H1 (cell line): ENCODE data around the gene GRM1.

Experiments used
- CHD1 ChIP-seq: IDR thresholded peaks from 2 replicates; pipeline ENCODE4 v1.6.1; 2012; ENCODE audit warnings: low read depth, low read length, improper control_type of control experiment
- EZH2 ChIP-seq: fragments of 200-600 bp; sonication (generic); IDR thresholded peaks from 2 replicates; pipeline ENCODE4 v1.7.1; 2012; ENCODE audit warnings: low read depth, mild to moderate bottlenecking, moderate library complexity, low read length, inconsistent platforms; ENCODE audit not compliant: severe bottlenecking
- JUND ChIP-seq: IDR thresholded peaks from 2 replicates; pipeline ENCODE4 v1.6.1; 2011; ENCODE audit warnings: mild to moderate bottlenecking, improper control_type of control experiment, low read length
- KDM5A ChIP-seq: fragments of 200-600 bp; IDR thresholded peaks from 2 replicates; pipeline ENCODE4 v1.7.1; 2012; ENCODE audit warnings: mild to moderate bottlenecking, low read length, inconsistent platforms, mixed read lengths
- POLR2A ChIP-seq, 2 experiments: IDR thresholded peaks; 1 replicate in 1 of 2; 2 replicates in 1 of 2; pipeline ENCODE4 v1.6.1; 2011; ENCODE audit warnings: low read depth in 2 of 2, low read length in 2 of 2, mild to moderate bottlenecking in 2 of 2; ENCODE audit errors: control extremely low read depth in 1 of 2
- POLR2AphosphoS5 ChIP-seq: IDR thresholded peaks from 2 replicates; pipeline ENCODE4 v1.6.1; 2011; ENCODE audit warnings: low read depth, low read length
- TAF1 ChIP-seq: IDR thresholded peaks from 2 replicates; pipeline ENCODE4 v1.6.1; 2011; ENCODE audit warnings: mild to moderate bottlenecking, low read depth, low read length
- TEAD4 ChIP-seq: IDR thresholded peaks from 2 replicates; pipeline ENCODE4 v1.6.1; 2012; ENCODE audit warnings: low read depth, low read length, inconsistent platforms, mixed read lengths
- TF ChIP-seq, protein P1 (sequence below): IDR thresholded peaks from 2 replicates; pipeline ENCODE4 v1.6.1; 2012; ENCODE audit warnings: inconsistent platforms
- TF ChIP-seq, protein P2 (sequence below), 3 experiments: IDR thresholded peaks; 1 replicate in 2 of 3; 2 replicates in 1 of 3; pipeline versions ENCODE4 v1.5.1 to v1.6.1; 2011; ENCODE audit warnings: low read length in 3 of 3, mild to moderate bottlenecking in 3 of 3, inconsistent platforms in 2 of 3, low read depth in 1 of 3, moderate library complexity in 1 of 3; ENCODE audit not compliant: insufficient read depth in 1 of 3; ENCODE audit errors: control extremely low read depth in 1 of 3

DNA sequence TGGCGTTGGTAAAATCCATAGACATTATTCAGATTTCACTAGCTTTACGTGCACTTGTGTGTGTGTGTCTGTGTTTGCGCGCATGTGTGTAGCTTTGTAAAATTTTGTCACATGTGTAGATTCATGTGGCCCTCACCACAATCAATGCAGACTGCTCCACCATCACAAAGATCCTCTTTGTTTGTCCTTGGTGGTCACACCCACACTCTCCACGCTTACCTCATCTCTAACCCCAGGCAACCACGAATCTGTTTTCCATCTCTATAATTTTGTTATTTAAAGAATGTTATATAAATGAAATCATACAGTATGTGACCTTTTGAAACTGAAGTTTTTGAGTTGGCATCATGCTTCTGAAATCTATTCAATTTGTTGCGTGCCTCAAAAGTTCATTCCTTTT lies 58.5 kb downstream of the GRM1 start:
- no peak for TF ChIP-seq EZH2
- TF ChIP-seq, protein P1, sequence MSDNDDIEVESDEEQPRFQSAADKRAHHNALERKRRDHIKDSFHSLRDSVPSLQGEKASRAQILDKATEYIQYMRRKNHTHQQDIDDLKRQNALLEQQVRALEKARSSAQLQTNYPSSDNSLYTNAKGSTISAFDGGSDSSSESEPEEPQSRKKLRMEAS, result no peak
- no peak for TF ChIP-seq POLR2AphosphoS5
- no peak for TF ChIP-seq KDM5A
- TF ChIP-seq TEAD4, result no peak
- TF ChIP-seq, protein P2, sequence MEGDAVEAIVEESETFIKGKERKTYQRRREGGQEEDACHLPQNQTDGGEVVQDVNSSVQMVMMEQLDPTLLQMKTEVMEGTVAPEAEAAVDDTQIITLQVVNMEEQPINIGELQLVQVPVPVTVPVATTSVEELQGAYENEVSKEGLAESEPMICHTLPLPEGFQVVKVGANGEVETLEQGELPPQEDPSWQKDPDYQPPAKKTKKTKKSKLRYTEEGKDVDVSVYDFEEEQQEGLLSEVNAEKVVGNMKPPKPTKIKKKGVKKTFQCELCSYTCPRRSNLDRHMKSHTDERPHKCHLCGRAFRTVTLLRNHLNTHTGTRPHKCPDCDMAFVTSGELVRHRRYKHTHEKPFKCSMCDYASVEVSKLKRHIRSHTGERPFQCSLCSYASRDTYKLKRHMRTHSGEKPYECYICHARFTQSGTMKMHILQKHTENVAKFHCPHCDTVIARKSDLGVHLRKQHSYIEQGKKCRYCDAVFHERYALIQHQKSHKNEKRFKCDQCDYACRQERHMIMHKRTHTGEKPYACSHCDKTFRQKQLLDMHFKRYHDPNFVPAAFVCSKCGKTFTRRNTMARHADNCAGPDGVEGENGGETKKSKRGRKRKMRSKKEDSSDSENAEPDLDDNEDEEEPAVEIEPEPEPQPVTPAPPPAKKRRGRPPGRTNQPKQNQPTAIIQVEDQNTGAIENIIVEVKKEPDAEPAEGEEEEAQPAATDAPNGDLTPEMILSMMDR (IDR thresholded peaks at IDR 0.05; ENCODE audit: control extremely low read depth in 1 of 3, insufficient read depth in 1 of 3, low read depth in 1 of 3, low read length in 3 of 3), result no peak
- TF ChIP-seq CHD1, result no peak
- no peak for TF ChIP-seq POLR2A (IDR thresholded peaks at IDR 0.05; ENCODE audit: control extremely low read depth in 1 of 2, low read depth in 2 of 2, low read length in 2 of 2)
- TF ChIP-seq TAF1, result no peak
- TF ChIP-seq JUND, result no peak
